ENCODE data around the gene OGFOD1.

Gene OGFOD1

DNA sequence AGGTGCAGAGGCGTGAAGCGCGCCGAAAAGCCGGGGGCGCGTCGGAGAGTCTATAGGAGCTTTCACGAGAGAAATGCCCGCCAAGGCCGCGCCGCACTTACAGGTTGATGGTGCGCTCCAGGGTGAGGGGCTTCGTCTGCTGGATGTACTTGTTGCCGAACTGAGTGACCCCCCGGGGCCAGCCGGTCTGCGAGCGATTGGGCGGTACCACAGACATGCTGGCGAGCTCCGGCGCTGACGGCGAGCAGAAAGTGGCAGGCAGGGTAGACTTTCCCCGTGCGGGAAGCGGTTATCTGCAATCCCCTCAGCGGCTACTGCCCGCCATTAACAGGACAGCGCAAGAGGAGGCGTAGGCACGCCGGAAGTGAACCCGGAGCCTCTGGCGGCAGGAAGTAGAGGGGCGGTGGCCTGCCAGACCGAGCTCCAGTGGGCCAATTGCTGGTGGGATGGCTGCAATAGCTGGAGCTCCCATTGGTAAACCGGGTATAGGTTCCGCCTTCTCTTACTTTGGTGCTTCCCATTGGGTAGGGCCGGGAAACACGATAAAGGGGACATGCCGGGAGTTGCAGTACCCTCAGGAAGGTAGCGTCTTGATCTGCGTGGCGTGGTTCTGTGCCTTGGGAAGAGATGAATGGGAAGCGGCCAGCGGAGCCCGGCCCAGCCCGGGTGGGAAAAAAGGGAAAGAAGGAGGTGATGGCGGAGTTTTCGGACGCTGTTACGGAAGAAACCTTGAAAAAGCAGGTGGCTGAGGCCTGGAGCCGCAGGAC is at the start of gene OGFOD1, which contains the start of gene NUDT21:
Gene OGFOD1 (plus strand): TSS at position 569 of the 767 bp plus-strand sequence. CDS start 59 bp downstream, at position 628.
Gene NUDT21 (minus strand): TSS at position 347 of the 767 bp plus-strand sequence. CDS start 130 bp downstream, at position 217.
- DNase-seq = peak; percentile 99

GRCh38 chr16:56405977-56406672 is 45.2 kb upstream of the OGFOD1 start:
- DNase-seq = no peak

GRCh38 chr16:56408379-56409098 is 42.8 kb upstream of the OGFOD1 start:
- no peak for DNase-seq

DNA sequence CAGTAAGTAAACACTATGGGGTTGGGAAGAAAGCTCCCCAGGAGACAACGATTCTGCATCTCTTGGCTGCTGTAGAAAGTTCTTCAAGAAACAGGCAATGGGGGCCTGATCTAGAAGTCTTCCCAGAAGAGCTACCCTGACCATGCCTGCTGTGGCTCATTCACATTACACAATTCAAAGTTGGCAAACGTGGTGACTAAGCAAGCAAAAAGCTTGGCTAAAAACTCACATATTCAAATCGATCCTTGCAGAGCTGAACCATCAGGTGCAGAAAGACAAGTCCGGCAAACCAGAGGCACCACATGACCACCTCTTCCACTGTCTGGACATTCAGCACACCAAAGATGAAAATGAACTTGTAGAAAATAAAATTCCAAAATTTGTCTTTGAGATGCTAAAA is 42.2 kb upstream of the OGFOD1 start:
- DNase-seq = no peak

DNA sequence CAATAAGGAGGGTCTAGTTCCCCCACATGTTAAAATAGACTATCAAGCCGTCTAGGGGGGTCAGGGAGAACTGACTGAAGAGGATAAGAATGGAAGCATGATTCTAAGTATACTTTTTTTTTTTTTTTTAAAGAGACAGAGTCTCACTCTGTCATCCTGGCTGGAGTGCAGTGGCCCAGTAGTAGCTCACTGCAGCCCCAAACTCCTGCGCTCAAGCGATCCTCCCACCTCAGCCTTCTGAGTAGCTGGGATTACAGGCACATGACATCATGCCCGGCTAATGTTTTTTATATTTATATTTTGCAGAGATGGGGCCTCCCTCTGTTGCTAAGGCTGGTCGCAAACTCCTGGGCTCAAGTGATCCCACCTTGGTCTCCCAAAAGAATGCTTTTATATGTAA is 40.2 kb upstream of the OGFOD1 start:
- DNase-seq = no peak

DNA sequence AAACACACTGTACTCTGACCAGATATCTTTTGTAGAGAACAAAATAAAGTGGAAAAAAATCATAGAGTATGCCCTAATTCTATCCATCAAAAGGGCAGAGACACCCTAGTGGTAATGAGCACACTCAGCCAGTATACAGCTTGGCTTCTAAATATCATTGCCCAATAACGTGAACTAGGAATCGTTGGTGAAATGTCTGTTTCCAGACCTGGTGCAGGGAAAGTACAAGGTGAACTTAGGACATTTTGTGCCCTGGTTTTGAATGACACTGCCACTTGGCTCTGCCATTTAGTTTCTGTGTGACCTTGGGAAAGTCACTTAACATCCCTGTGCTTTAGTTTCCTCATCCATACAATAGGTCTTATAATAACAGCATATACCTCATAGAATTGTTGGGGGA is 39.7 kb upstream of the OGFOD1 start:
- no peak for DNase-seq

DNA sequence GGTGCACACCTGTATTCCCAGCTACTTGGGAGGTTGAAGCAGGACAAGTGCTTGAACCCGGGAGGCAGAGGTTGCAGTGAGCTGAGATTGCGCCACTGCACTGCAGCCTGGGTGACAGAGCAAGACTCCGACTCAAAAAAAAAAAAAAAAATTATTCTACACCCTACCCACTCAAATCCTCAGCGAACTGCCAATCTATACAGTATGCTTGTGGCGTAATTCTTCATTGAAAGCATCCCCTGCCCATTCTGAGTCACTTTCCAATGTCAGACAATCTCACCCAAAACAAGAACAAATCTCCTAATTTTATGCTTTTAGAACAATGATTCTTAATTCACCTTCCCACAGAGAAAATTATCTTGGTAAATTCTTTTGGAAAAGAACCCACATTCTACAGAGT is 38.0 kb upstream of the OGFOD1 start:
- no peak for DNase-seq

GRCh38 chr16:56414366-56414765 is 37.0 kb upstream of the OGFOD1 start:
- no peak for DNase-seq

DNA sequence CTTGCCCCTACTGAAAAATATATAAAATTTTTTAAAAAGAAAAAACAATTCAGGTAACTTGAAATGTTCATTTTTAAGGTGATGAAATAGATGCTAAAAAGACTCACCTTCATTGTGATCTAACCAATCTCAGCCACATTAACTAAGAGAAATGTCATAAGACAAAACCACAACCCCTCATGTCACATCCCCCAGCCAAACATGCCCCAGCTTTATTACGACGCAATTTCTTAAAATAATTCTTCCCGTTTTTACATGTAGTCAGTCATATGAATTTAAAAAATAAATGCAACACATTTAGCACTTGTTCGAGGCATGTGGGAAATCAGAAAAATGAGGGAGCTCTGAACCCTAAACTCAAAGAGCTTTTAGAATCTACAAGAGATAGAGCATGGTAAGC is 35.5 kb upstream of the OGFOD1 start:
- peak; percentile 57 for DNase-seq

GRCh38 chr16:56417138-56417537 is 34.2 kb upstream of the OGFOD1 start:
- DNase-seq = no peak

- DNase-seq = no peak
Measured at GRCh38 chr16:56419740-56420548, 31.4 kb upstream of the OGFOD1 start.

GRCh38 chr16:56420613-56421012 is 30.7 kb upstream of the OGFOD1 start:
- DNase-seq = no peak

DNA sequence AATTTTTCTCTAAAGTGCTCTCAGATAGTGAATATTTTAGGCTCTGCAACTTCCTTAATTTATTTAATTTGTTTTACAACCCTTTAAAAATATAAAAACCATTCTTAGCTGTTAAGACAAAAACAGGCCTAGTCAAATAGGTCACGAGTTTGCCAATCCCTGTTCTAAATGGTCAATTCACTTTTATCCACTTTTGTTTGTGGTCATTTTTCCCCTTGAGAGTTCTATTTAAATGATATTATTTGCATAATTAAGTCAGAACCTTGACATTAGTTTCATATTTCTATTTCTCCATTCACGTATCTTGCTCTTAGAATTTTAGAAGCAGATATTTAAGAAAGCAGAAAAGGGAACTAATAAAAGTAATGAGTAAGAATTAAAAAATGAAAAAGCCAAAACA is 30.0 kb upstream of the OGFOD1 start:
- DNase-seq = no peak

GRCh38 chr16:56421976-56422669 is 29.2 kb upstream of the OGFOD1 start:
- no peak for DNase-seq

DNA sequence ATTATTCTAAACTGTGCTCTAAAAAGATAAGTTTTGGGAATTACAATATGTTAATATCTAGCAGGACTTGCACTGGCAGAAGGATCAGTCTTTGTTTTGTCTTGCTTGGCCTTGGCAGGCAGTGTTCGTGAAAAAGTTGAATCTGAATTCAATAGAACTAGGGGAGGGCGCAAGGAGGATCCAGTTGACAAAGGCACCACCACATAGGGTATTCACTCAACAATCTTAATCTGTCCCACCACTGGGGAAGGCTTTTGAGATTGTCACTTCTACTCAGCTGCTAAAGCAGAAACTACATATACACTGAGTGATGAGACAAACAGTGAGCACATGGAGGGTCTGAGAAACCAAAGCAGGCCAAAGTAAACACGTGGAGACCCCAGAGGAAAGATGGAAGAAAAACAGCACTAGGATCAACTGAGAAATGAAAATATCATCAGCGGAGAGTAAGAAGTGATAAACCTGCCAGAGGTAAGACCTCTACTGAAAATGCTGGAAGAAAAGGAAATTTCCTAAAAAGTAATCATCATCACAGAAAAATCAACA is 28.4 kb upstream of the OGFOD1 start:
- no peak for DNase-seq

GRCh38 chr16:56423584-56424403 is 27.6 kb upstream of the OGFOD1 start:
- DNase-seq = peak; percentile 59

- no peak for DNase-seq
Measured at GRCh38 chr16:56424404-56424764, 27.0 kb upstream of the OGFOD1 start.

GRCh38 chr16:56424791-56425438 is 26.4 kb upstream of the OGFOD1 start:
- peak; percentile 48 for DNase-seq

DNA sequence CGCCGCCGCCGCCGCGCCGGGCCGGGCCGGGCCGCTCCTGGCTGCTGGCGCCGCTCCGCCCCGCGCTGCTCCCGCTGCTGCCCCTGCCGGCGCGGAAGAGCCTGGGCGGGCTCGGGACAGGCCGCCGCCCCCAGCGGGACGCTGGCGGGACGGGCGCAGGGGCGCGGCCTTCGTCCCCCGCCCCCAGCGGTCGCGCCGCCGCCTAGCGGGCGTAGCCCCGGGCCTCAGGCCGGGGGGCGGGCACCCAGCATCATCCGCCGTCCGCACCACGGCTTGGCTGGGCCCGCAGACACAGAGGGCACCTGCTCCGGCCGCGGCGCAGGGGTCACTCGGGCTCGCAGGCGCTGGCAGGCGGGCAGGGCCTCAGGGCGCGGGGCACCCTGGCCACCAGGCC is 25.9 kb upstream of the OGFOD1 start, which contains the start of gene AMFR:
Gene AMFR (minus strand): TSS at position 107 of the 394 bp plus-strand sequence. CDS start 218 bp downstream, outside the sequence.
- DNase-seq = peak; percentile 94

DNA sequence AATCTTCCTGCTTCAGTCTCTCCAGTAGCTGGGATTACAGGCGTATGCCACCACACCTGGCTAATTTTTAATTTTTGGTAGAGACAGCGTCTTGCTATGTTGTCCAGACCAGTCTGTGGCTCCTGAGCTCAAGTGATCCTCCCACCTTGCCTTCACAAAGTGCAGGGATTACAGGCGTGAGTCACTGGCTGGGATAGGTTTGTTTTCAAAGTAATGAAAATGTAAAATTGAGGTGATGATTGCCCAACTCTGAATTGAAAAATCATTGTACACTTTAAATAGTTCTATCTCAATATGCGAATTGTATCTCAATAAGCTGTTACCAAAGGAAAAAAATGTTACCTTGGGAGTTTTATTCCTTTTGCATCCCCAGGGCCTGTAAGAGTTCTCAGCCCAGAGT is 24.8 kb upstream of the OGFOD1 start:
- DNase-seq = no peak
